K562 (cell line): Measurements from ENCODE around the gene IL1R1. TPM values are rescaled to one million over a fixed set of nuclear protein-coding genes. Genes with fewer than 3 reads are reported as not detected.

Experiments
- HNRNPUL1 ChIP-seq: fragments of 200-400 bp; formaldehyde crosslinking; IDR thresholded peaks from 2 replicates; pipeline ENCODE4 v1.6.1; 2017; ENCODE audit warnings: low read length
- ILF3 ChIP-seq: fragments of 450-650 bp; IDR thresholded peaks from 2 replicates; pipeline ENCODE4 v1.6.1; 2018; ENCODE audit warnings: antibody characterized with exemption, mild to moderate bottlenecking, moderate library complexity, borderline replicate concordance
- NR2F6 ChIP-seq: fragments of 450-650 bp; formaldehyde crosslinking; IDR thresholded peaks from 2 replicates; pipeline ENCODE4 v1.4.0; 2020; ENCODE audit warnings: mild to moderate bottlenecking
- TAF9B ChIP-seq: fragments of 450-650 bp; IDR thresholded peaks from 2 replicates; pipeline ENCODE4 v1.6.1; 2018; ENCODE audit warnings: mild to moderate bottlenecking; ENCODE audit not compliant: partially characterized antibody
- polyA plus RNA-seq, 8 experiments: library from polyadenylated mRNA; depleted of rRNA in 4 of 8; stranded (reverse) in 5 of 8; unstranded in 3 of 8; fragments of >200 nt; fragmentation: Nextera tagmentation in 2 of 8; fragmentation: Illumina TruSeq in 1 of 8; extraction: Ambion mirVana in 2 of 8; extraction: Trizol in 1 of 8; gene quantifications; 2 replicates each; pipeline versions ENCODE4 v1.2.1 to v1.2.3, GENCODE V29; 2011 to 2014; ENCODE audit warnings: inconsistent platforms in 1 of 8, missing spikeins in 1 of 8
- total RNA-seq, 7 experiments: library from RNA; depleted of rRNA in 6 of 7; stranded (reverse); fragments of >200 nt in 6 of 7; fragmentation: Illumina TruSeq in 2 of 7; extraction: Trizol in 2 of 7; gene quantifications; 2 replicates each; pipeline versions ENCODE4 v1.2.1 to v1.2.3, GENCODE V29; 2011 to 2021; ENCODE audit warnings: low replicate concordance in 1 of 7
- TF ChIP-seq, protein P1 (sequence below): fragments of 450-650 bp; IDR thresholded peaks from 2 replicates; pipeline ENCODE4 v1.6.1; 2018; ENCODE audit warnings: mild to moderate bottlenecking, low read depth; ENCODE audit not compliant: partially characterized antibody
- TF ChIP-seq, protein P2 (sequence below), 2 experiments: fragments of 150-350 bp in 1 of 2; IDR thresholded peaks; 2 replicates each; pipeline ENCODE4 v1.6.1; 2012 to 2016; ENCODE audit warnings: low read depth in 2 of 2, low read length in 2 of 2, mild to moderate bottlenecking in 1 of 2, moderate library complexity in 1 of 2
- TF ChIP-seq, protein P3 (sequence below): fragments of 200-800 bp; sonication (Bioruptor generic); IDR thresholded peaks from 2 replicates; pipeline ENCODE4 v1.6.1; 2017; ENCODE audit warnings: missing genetic modification characterization, missing compliant biosample characterization

The IL1R1 gene
- total and polyA plus RNA-seq, 9 of the 15 experiments (the other 6 are each of a cell fraction or from before 2014, with no cell fraction given), result 0.81 to 3.9 (median 1.6) TPM

DNA sequence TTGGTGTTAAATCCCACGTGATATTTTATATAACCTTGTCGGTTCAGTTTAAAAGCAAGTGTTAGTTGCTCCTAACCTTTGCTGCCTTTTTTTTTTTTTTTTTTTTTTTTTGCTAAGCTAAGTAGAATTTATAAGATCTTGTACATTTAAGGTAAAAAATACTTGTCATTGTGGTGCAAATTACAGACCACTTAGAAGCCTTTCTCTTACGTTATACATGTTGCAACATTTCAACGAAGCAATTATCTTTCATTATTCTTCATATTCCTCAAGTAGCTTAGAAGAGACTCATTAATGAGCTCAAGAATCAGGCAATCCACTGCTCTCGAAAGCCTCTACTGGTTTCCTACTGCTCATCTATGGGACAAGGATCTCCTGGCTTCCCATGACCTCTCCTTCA, 29.4 kb downstream of the IL1R1 start (continued):
- TF ChIP-seq, protein P1, sequence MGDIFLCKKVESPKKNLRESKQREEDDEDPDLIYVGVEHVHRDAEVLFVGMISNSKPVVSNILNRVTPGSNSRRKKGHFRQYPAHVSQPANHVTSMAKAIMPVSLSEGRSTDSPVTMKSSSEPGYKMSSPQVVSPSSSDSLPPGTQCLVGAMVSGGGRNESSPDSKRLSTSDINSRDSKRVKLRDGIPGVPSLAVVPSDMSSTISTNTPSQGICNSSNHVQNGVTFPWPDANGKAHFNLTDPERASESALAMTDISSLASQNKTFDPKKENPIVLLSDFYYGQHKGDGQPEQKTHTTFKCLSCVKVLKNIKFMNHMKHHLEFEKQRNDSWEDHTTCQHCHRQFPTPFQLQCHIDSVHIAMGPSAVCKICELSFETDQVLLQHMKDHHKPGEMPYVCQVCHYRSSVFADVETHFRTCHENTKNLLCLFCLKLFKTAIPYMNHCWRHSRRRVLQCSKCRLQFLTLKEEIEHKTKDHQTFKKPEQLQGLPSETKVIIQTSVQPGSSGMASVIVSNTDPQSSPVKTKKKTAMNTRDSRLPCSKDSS, result no peak
- TF ChIP-seq, protein P2, sequence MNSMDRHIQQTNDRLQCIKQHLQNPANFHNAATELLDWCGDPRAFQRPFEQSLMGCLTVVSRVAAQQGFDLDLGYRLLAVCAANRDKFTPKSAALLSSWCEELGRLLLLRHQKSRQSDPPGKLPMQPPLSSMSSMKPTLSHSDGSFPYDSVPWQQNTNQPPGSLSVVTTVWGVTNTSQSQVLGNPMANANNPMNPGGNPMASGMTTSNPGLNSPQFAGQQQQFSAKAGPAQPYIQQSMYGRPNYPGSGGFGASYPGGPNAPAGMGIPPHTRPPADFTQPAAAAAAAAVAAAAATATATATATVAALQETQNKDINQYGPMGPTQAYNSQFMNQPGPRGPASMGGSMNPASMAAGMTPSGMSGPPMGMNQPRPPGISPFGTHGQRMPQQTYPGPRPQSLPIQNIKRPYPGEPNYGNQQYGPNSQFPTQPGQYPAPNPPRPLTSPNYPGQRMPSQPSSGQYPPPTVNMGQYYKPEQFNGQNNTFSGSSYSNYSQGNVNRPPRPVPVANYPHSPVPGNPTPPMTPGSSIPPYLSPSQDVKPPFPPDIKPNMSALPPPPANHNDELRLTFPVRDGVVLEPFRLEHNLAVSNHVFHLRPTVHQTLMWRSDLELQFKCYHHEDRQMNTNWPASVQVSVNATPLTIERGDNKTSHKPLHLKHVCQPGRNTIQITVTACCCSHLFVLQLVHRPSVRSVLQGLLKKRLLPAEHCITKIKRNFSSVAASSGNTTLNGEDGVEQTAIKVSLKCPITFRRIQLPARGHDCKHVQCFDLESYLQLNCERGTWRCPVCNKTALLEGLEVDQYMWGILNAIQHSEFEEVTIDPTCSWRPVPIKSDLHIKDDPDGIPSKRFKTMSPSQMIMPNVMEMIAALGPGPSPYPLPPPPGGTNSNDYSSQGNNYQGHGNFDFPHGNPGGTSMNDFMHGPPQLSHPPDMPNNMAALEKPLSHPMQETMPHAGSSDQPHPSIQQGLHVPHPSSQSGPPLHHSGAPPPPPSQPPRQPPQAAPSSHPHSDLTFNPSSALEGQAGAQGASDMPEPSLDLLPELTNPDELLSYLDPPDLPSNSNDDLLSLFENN (IDR thresholded peaks at IDR 0.05; ENCODE audit: low read depth in 2 of 2, low read length in 2 of 2), result no peak
- TF ChIP-seq, protein P3, sequence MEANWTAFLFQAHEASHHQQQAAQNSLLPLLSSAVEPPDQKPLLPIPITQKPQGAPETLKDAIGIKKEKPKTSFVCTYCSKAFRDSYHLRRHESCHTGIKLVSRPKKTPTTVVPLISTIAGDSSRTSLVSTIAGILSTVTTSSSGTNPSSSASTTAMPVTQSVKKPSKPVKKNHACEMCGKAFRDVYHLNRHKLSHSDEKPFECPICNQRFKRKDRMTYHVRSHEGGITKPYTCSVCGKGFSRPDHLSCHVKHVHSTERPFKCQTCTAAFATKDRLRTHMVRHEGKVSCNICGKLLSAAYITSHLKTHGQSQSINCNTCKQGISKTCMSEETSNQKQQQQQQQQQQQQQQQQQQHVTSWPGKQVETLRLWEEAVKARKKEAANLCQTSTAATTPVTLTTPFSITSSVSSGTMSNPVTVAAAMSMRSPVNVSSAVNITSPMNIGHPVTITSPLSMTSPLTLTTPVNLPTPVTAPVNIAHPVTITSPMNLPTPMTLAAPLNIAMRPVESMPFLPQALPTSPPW, result no peak
- TF ChIP-seq ILF3, result no peak
- no peak for TF ChIP-seq HNRNPUL1
- TF ChIP-seq TAF9B, result no peak
- no peak for TF ChIP-seq NR2F6 (CRISPR knock-in tag)
- TF ChIP-seq, all 486 proteins: peak for 0
